CD14-positive monocyte (primary cell): Measurements from ENCODE around the gene APC. TPM values are rescaled to one million over a fixed set of nuclear protein-coding genes. Genes with fewer than 3 reads are reported as not detected.

Source experiments
- DNase-seq, 3 donors: peaks; one replicate each; pipeline ENCODE4 v3.0.0-alpha.2; 2011 to 2022
- H2AFZ ChIP-seq: 2 replicates; pipeline ENCODE4 v1.6.0; 2012; ENCODE audit warnings: mild to moderate bottlenecking, low read depth, low read length, inconsistent platforms; ENCODE audit not compliant: insufficient read depth, poor library complexity, severe bottlenecking
- H3K27ac ChIP-seq, 2 donors: 1 replicate in 1 of 2; 2 replicates in 1 of 2; pipeline ENCODE4 v1.5.1; 2012 to 2013; ENCODE audit warnings: low read length in 2 of 2, control low read depth in 1 of 2, inconsistent platforms in 1 of 2, low read depth in 1 of 2, mild to moderate bottlenecking in 1 of 2
- H3K27me3 ChIP-seq, 2 donors: one replicate each; pipeline versions ENCODE4 v1.6.0 to v1.6.1; 2011 to 2013; ENCODE audit warnings: low read length in 2 of 2; ENCODE audit not compliant: control insufficient read depth in 2 of 2, insufficient read depth in 2 of 2
- H3K36me3 ChIP-seq, 2 donors: replicated peaks in 1 of 2; 1 replicate in 1 of 2; 2 replicates in 1 of 2; pipeline versions ENCODE4 v1.5.1 to v1.6.1; 2012 to 2013; ENCODE audit warnings: low read length in 2 of 2, control low read depth in 1 of 2, inconsistent platforms in 1 of 2, mild to moderate bottlenecking in 1 of 2; ENCODE audit not compliant: insufficient read depth in 2 of 2, control insufficient read depth in 1 of 2
- H3K4me1 ChIP-seq, 2 donors: 1 replicate in 1 of 2; 2 replicates in 1 of 2; pipeline versions ENCODE4 v1.5.1 to v1.6.1; 2012 to 2013; ENCODE audit warnings: low read length in 2 of 2, control low read depth in 1 of 2, inconsistent platforms in 1 of 2, mild to moderate bottlenecking in 1 of 2, moderate library complexity in 1 of 2; ENCODE audit not compliant: insufficient read depth in 2 of 2, control insufficient read depth in 1 of 2
- H3K4me2 ChIP-seq: replicated peaks from 2 replicates; pipeline ENCODE3; 2012; ENCODE audit warnings: low read length, moderate library complexity, mild to moderate bottlenecking; ENCODE audit not compliant: poor library complexity, severe bottlenecking; ENCODE audit errors: extremely low read depth
- H3K4me3 ChIP-seq, 3 experiments: fragments of 200-600 bp in 1 of 3; sonication (generic) in 1 of 3; replicated peaks in 1 of 3; 1 replicate in 2 of 3; 2 replicates in 1 of 3; pipeline ENCODE4 v1.5.1; 2011 to 2013; ENCODE audit warnings: low read length in 3 of 3, mild to moderate bottlenecking in 3 of 3, control low read depth in 2 of 3, low read depth in 2 of 3, inconsistent platforms in 1 of 3, moderate library complexity in 1 of 3
- H3K79me2 ChIP-seq: 2 replicates; pipeline ENCODE4 v1.6.0; 2012; ENCODE audit warnings: mild to moderate bottlenecking, control low read depth, inconsistent platforms, low read length, moderate library complexity; ENCODE audit not compliant: insufficient read depth
- H3K9ac ChIP-seq: 2 replicates; pipeline ENCODE4 v1.6.0; 2017; ENCODE audit warnings: low read length, mild to moderate bottlenecking; ENCODE audit not compliant: insufficient read depth, poor library complexity, severe bottlenecking
- H3K9me3 ChIP-seq, 2 donors: replicated peaks in 1 of 2; 1 replicate in 1 of 2; 2 replicates in 1 of 2; pipeline versions ENCODE4 v1.5.1 to v1.6.1; 2012 to 2013; ENCODE audit warnings: low read length in 2 of 2, control low read depth in 1 of 2; ENCODE audit not compliant: control insufficient read depth in 1 of 2, insufficient read depth in 1 of 2
- H4K20me1 ChIP-seq: 2 replicates; pipeline ENCODE4 v1.6.0; 2012; ENCODE audit warnings: mild to moderate bottlenecking, low read length, control low read depth, moderate library complexity; ENCODE audit not compliant: insufficient read depth
- H3K27ac Mint-ChIP-seq, 7 donors: one replicate each; pipeline ENCODE4 v1.8.0; 2020; ENCODE audit warnings: mild to moderate bottlenecking in 7 of 7, mixed read lengths in 7 of 7, moderate library complexity in 6 of 7, inconsistent platforms in 2 of 7
- H3K27me3 Mint-ChIP-seq, 3 donors: one replicate each; pipeline ENCODE4 v1.8.0; 2021 to 2022; ENCODE audit warnings: low read depth in 3 of 3, mild to moderate bottlenecking in 3 of 3, mixed read lengths in 3 of 3, moderate library complexity in 3 of 3, inconsistent platforms in 1 of 3
- H3K36me3 Mint-ChIP-seq, 2 donors: one replicate each; pipeline ENCODE4 v1.8.0; 2020; ENCODE audit warnings: mixed read lengths in 2 of 2, inconsistent platforms in 1 of 2, mild to moderate bottlenecking in 1 of 2
- H3K4me1 Mint-ChIP-seq: one replicate; pipeline ENCODE4 v1.8.0; 2020; ENCODE audit warnings: mild to moderate bottlenecking, mixed read lengths
- H3K4me3 Mint-ChIP-seq, 2 donors: one replicate each; pipeline ENCODE4 v1.8.0; 2020; ENCODE audit warnings: mild to moderate bottlenecking in 2 of 2, mixed read lengths in 2 of 2, moderate library complexity in 1 of 2
- H3K9me3 Mint-ChIP-seq, 7 donors: one replicate each; pipeline ENCODE4 v1.8.0; 2020 to 2022; ENCODE audit warnings: mixed read lengths in 7 of 7, mild to moderate bottlenecking in 6 of 7, moderate library complexity in 6 of 7, inconsistent platforms in 2 of 7
- WGBS: methylation state at CpG from one replicate; pipeline ENCODE4 v1.1.5; 2013; ENCODE audit warnings: missing lambda C conversion rate; ENCODE audit not compliant: insufficient coverage; 5-methylcytosine and 5-hydroxymethylcytosine counted together
- intact Hi-C, 2 donors: fragments of 100-400 bp; cut with micrococcal nuclease; formaldehyde crosslinking; loops; one replicate each; pipeline versions ENCODE4 v1.15.0 to v1.15.1; 2023
- polyA plus RNA-seq, 3 donors: library from polyadenylated mRNA; depleted of rRNA in 1 of 3; unstranded in 2 of 3; stranded (reverse) in 1 of 3; fragments of 300-500 nt in 2 of 3; fragments of >200 nt in 1 of 3; fragmentation: Illumina TruSeq in 2 of 3; gene quantifications; 1 replicate in 2 of 3; 2 replicates in 1 of 3; pipeline ENCODE4 v1.2.3, GENCODE V29; 2012 to 2021
- TF ChIP-seq, protein P1 (sequence below): fragments of 200-600 bp; IDR thresholded peaks from one replicate; pipeline ENCODE4 v1.8.0; 2022; ENCODE audit warnings: antibody characterized with exemption, mild to moderate bottlenecking

The APC gene
- polyA plus RNA-seq, 3 donors, result 6.5 to 13.6 (median 9.0) TPM

DNA sequence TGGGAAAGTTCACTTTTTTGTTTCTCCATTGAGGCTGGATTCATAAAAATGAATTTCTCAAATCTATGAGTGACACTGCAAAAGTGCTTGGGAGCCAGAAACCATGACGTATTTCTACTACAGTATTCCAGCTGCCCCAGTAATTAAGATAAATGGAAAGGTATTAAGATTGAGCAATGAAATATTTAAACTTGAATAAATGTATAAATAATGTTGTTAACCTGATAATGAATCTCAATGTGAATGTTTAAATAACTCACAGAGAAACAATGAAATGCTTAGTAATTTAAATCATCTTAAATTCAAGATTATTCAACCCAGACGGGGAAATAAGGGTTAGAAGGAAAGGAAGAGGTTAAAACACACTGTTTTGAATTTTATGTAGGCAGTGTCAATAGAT, 112.2 kb downstream of the APC start:
- no peak overlapping the region for H2AFZ ChIP-seq
- no peak overlapping the region for H3K27ac ChIP-seq
- peaks cover 5 to 7% (median 6%) of the 10 kb centered on the region in 7 donors for H3K9me3 Mint-ChIP-seq
- H3K79me2 ChIP-seq, result no peaks in the 10 kb centered on the region
- no peak overlapping the region for H3K27ac Mint-ChIP-seq
- H3K4me3 ChIP-seq, result no peak overlapping the region
- no CpG with 5 or more reads among the region's 2 CpGs for WGBS
- H3K4me3 Mint-ChIP-seq, result no peak overlapping the region
- peaks cover 0 to under 1% of the 10 kb centered on the region in 2 donors for H3K27me3 ChIP-seq
- no peaks in the 10 kb centered on the region for H3K9me3 ChIP-seq
- H3K4me1 Mint-ChIP-seq, result peaks cover 5% of the 10 kb centered on the region
- intact Hi-C loops, result no loop called here
- H3K36me3 ChIP-seq, result no peaks in the 10 kb centered on the region
- H3K4me1 ChIP-seq, result peaks cover 0 to 2% of the 10 kb centered on the region in 2 donors
- TF ChIP-seq, protein P1, sequence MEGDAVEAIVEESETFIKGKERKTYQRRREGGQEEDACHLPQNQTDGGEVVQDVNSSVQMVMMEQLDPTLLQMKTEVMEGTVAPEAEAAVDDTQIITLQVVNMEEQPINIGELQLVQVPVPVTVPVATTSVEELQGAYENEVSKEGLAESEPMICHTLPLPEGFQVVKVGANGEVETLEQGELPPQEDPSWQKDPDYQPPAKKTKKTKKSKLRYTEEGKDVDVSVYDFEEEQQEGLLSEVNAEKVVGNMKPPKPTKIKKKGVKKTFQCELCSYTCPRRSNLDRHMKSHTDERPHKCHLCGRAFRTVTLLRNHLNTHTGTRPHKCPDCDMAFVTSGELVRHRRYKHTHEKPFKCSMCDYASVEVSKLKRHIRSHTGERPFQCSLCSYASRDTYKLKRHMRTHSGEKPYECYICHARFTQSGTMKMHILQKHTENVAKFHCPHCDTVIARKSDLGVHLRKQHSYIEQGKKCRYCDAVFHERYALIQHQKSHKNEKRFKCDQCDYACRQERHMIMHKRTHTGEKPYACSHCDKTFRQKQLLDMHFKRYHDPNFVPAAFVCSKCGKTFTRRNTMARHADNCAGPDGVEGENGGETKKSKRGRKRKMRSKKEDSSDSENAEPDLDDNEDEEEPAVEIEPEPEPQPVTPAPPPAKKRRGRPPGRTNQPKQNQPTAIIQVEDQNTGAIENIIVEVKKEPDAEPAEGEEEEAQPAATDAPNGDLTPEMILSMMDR, result no peak
- no peak overlapping the region for H3K9ac ChIP-seq
- no peaks in the 10 kb centered on the region for H3K36me3 Mint-ChIP-seq
- no peak for DNase-seq
- no peaks in the 10 kb centered on the region for H4K20me1 ChIP-seq
- peaks cover 5 to 16% (median 14%) of the 10 kb centered on the region in 3 donors for H3K27me3 Mint-ChIP-seq
- no peak overlapping the region for H3K4me2 ChIP-seq

DNA sequence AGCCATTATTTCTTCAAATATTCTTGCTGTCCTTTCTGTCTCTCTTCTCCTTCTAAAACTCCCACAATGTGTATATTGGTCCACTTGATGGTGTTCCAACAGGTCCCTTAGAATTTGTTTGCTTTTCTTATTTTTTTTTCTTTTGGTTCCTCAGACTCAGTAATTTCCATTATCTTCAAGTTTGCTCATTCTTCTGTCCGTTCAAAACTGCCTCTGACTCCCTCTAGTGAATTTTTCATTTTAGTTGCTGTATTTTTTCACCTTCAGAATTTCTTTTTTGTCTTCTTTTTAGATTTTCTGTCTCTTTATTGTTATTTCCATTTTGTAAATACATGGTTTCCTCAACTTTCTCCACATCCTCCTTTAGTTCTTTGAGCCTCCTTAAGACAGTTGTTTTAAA, 117.0 kb downstream of the APC start:
- Histone ChIP-seq H3K4me3 (no peak overlapping the region), H3K9me3 (peaks cover 0 to 5% of the 10 kb centered on the region in 2 donors), H4K20me1 (no peaks in the 10 kb centered on the region), H3K36me3 (no peaks in the 10 kb centered on the region), H3K4me1 (no peaks in the 10 kb centered on the region), H3K9ac (no peak overlapping the region), H3K27ac (no peak overlapping the region), H3K27me3 (peaks cover 17 to 19% of the 10 kb centered on the region in 2 donors), H3K79me2 (no peaks in the 10 kb centered on the region), H2AFZ (no peak overlapping the region), H3K4me2 (no peak overlapping the region)
- Mint-ChIP-seq H3K4me3 (peak overlapping the region in 1 of 2 donors; percentile 52), H3K36me3 (no peaks in the 10 kb centered on the region), H3K4me1 (no peaks in the 10 kb centered on the region), H3K27ac (no peak overlapping the region), H3K9me3 (peaks cover 5 to 15% (median 8%) of the 10 kb centered on the region in 7 donors), H3K27me3 (peaks cover 14 to 31% (median 20%) of the 10 kb centered on the region in 3 donors)
- WGBS, result no CpG with 5 or more reads among the region's 1 CpG
- TF ChIP-seq, protein P1, result no peak
- no peak for DNase-seq
- intact Hi-C loops, result no loop called here
